ENCODE data around the gene SLC26A9. TPM values are rescaled to one million over a fixed set of nuclear protein-coding genes. Genes with fewer than 3 reads are reported as not detected.

The SLC26A9 gene
- total and polyA plus RNA-seq, 2 of the 4 experiments (the other 2 are of a cell fraction), result not detected

GRCh38 chr1:205975387-205975998 is 32.2 kb upstream of the SLC26A9 start:
- no peak overlapping the region for H3K9ac ChIP-seq (ENCODE audit: low read depth, low read length)
- H4K8ac ChIP-seq (ENCODE audit: low read depth in 2 of 2, low read length in 2 of 2), result no peak overlapping the region
- no TSS peak for BruUV-seq (replicated peaks)
- no peaks in the 10 kb centered on the region for H3K4me1 ChIP-seq (ENCODE audit: control insufficient read depth, insufficient read depth, low read length)
- TF ChIP-seq RAD21 (IDR thresholded peaks at IDR 0.05; ENCODE audit: low read length), result no peak
- TF ChIP-seq CEBPB (IDR thresholded peaks at IDR 0.05; ENCODE audit: low read depth, low read length), result no peak
- no peak for TF ChIP-seq CTCF (conservative IDR thresholded peaks at IDR 0.05; ENCODE audit: low read depth, low read length)
- TF ChIP-seq MAZ (IDR thresholded peaks at IDR 0.05; ENCODE audit: borderline replicate concordance, low read depth, low read length), result no peak
- TF ChIP-seq NFE2L2 (IDR thresholded peaks at IDR 0.05; ENCODE audit: low read depth, low read length), result no peak
- no peak for TF ChIP-seq FOS (IDR thresholded peaks at IDR 0.05; ENCODE audit: low read depth, low read length)
- no peak for TF ChIP-seq RFX5 (IDR thresholded peaks at IDR 0.05; ENCODE audit: low read depth, low read length)
- TF ChIP-seq SMC3 (IDR thresholded peaks at IDR 0.05; ENCODE audit: low read depth, low read length), result no peak
- no peak for TF ChIP-seq BHLHE40 (IDR thresholded peaks at IDR 0.05; ENCODE audit: low read depth, low read length)
- TF ChIP-seq USF2 (IDR thresholded peaks at IDR 0.05; ENCODE audit: low read depth, low read length), result no peak
- no peak for TF ChIP-seq RCOR1 (IDR thresholded peaks at IDR 0.05; ENCODE audit: insufficient replicate concordance, low read length)
- no peak for TF ChIP-seq POLR2A (IDR thresholded peaks at IDR 0.05; ENCODE audit: low read depth, low read length)
- TF ChIP-seq MAFK (IDR thresholded peaks at IDR 0.05; ENCODE audit: low read depth, low read length), result no peak
- no peak for TF ChIP-seq MXI1 (IDR thresholded peaks at IDR 0.05; ENCODE audit: borderline replicate concordance, low read depth, low read length)
- no peak for TF ChIP-seq CHD1 (IDR thresholded peaks at IDR 0.05; ENCODE audit: low read depth, low read length)
- TF ChIP-seq ELK1 (IDR thresholded peaks at IDR 0.05; ENCODE audit: borderline replicate concordance, low read depth, low read length), result no peak
- H3K36me3 ChIP-seq (ENCODE audit: control insufficient read depth, insufficient read depth, low read length), result no peaks in the 10 kb centered on the region
- no peak overlapping the region for H3K4me3 ChIP-seq (ENCODE audit: insufficient read depth, low read depth, low read length)
- ATAC-seq (ENCODE audit: low read depth) (no peak), DNase-seq (no peak)
- in situ Hi-C loops (cut with MboI; ENCODE audit: low sequenced_read_pairs) (no loop called here), intact Hi-C loops (cut with micrococcal nuclease) (loop anchor here (10.0 kb wide), 1 partner anchor 381 kb away; no protein-coding TSS in a partner anchor), dilution Hi-C loops (cut with HindIII; ENCODE audit: low sequenced_read_pairs, unreplicated experiment) (no loop called here)
- ChIA-PET POLR2A (ENCODE audit: unreplicated experiment) (no interaction called here), CTCF (interaction anchor here (3.3 kb wide), 1 partner anchor 56 kb away, joined by 161 read pairs; no protein-coding TSS in a partner anchor)
- H3K9me1 ChIP-seq (ENCODE audit: insufficient read depth, low read length), result peaks cover 27% of the 10 kb centered on the region
- peak overlapping the region; percentile 54 for H2BK5ac ChIP-seq (ENCODE audit: low read depth, low read length, poor library complexity, severe bottlenecking)
- no peak overlapping the region for H3K14ac ChIP-seq (replicated peaks; ENCODE audit: low read depth, low read length)
- H3K56ac ChIP-seq (ENCODE audit: extremely low read depth, insufficient read depth, low read length), result no peak overlapping the region
- no peaks in the 10 kb centered on the region for H3K79me1 ChIP-seq (ENCODE audit: low read depth in 1 of 2, low read length in 2 of 2)
- no peak overlapping the region for H3K4ac ChIP-seq (ENCODE audit: low read depth, low read length)
- H3K27me3 ChIP-seq (ENCODE audit: control insufficient read depth, insufficient read depth, low read length), result peaks cover 3% of the 10 kb centered on the region
- H3K23ac ChIP-seq (ENCODE audit: low read depth, low read length), result no peak overlapping the region
- H3K9me3 ChIP-seq (ENCODE audit: control insufficient read depth, insufficient read depth, low read length), result no peaks in the 10 kb centered on the region
- no peak overlapping the region for H2BK120ac ChIP-seq (ENCODE audit: low read depth, low read length)
- peak overlapping the region; percentile 24; the same call in 1 of the 2 replicates for H2AK5ac ChIP-seq (ENCODE audit: low read depth, low read length)
- H2AFZ ChIP-seq (replicated peaks; ENCODE audit: low read length, poor library complexity), result no peak overlapping the region
- H3K27ac ChIP-seq (ENCODE audit: insufficient read depth, low read length), result no peak overlapping the region
- no peak overlapping the region for H4K91ac ChIP-seq (ENCODE audit: insufficient read depth, low read depth, low read length)
- no peak overlapping the region for H2BK15ac ChIP-seq (ENCODE audit: low read depth, low read length)
- H2AK9ac ChIP-seq (replicated peaks; ENCODE audit: low read depth, low read length, poor library complexity), result no peak overlapping the region
- WGBS, 2 experiments (ENCODE audit: extremely low coverage in 2 of 2, insufficient read length in 1 of 2), result 81% methylated on average over 4 of the region's 15 CpGs; no CpG with 5 or more reads in 1 of the 2 experiments
- H2BK20ac ChIP-seq (ENCODE audit: low read depth, low read length), result no peak overlapping the region
- H4K20me1 ChIP-seq (ENCODE audit: insufficient read depth, low read length), result no peaks in the 10 kb centered on the region; the same call in 1 of the 2 replicates
- H4K5ac ChIP-seq (ENCODE audit: low read depth, low read length), result no peak overlapping the region
- H3K18ac ChIP-seq (ENCODE audit: low read depth, low read length), result no peak overlapping the region
- no peak overlapping the region for H3K4me2 ChIP-seq (ENCODE audit: low read depth, low read length)
